Inflammatory macrophage treated with lipopolysaccharide for 1 hour (primary cell): ENCODE results near the gene KIF1A.
A peak's percentile ranks its signal among the peaks of the same experiment; 100 is the strongest.
"Not testable (repeated sequence)": the region's sequence is repeated elsewhere in the genome, so short reads cannot be mapped to it uniquely, and the experiment has no call there.

ENCODE experiments used
- DNase-seq, 2 donors: peaks; one replicate each; pipeline ENCODE4 v3.0.0-alpha.2; 2020 to 2022

Gene KIF1A

GRCh38 chr2:240717181-240717641 is 102.8 kb downstream of the KIF1A start:
- no peak for DNase-seq

GRCh38 chr2:240716130-240716798 is 103.8 kb downstream of the KIF1A start:
- DNase-seq, result no peak

- DNase-seq, result no peak
Measured at GRCh38 chr2:240714747-240715725, 105.0 kb downstream of the KIF1A start.

DNA sequence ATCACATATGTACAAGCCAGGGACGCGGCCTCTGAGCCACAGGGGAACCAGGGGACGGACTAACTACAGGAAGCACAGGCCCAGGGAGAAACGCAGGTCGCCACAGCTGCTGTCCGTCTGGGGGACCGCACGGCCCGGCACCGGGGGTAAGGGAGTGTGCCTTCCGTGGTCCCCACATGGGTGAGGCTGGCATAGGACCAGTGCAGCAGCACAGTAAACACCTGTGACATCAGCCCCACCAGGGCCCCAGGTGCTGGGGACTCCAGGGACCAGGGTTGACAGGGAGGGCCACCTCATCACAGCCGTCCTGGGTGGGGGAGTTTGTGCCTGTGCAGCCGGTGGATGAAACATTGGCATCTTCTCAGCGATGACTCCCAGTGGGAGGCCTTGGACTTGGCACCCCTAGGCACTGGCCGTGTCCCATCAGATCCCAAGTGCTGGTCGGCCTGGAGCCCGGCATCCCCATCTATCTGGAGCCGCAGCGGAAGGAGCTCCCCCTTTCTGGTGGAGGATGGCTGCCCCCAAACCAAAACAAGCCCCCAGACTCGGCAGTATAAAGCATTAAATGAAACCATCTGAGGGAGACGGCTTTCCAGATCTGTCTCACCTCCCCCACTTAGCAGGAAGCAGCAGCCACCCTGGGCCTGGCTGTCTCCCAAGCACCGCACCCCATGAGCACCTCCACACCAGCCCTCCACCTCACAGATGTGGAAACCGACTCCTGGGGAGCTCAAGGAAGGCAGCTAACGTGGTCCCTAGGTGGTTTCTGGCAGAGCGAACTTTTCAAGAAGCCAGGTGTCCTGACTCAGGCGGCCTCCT is 105.9 kb downstream of the KIF1A start:
- no peak for DNase-seq

- no peak for DNase-seq
Measured at GRCh38 chr2:240713071-240713927, 106.7 kb downstream of the KIF1A start.

DNA sequence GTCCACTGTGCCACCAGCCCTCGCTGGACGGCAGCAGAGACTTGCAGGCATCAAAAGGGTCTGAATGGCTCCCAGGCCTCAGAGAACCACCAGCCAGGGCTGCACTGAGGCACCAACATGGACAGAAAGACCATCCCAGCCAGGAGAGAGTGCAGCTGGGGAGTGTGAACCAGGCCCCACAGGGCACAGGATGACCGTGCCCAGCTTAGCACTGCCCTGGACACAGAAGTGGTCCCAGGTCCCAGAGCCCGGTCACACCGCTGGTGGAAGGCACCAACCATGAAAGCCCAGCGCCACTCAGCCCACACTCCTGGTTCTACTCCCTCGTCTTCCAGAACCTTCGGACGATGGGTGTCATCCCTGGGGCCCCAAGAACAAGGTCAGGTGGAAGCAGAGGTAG is 107.9 kb downstream of the KIF1A start:
- no peak for DNase-seq

GRCh38 chr2:240711701-240712100 is 108.3 kb downstream of the KIF1A start:
- DNase-seq, result no peak

- DNase-seq, result no peak
Measured at GRCh38 chr2:240711296-240711695, 108.7 kb downstream of the KIF1A start.

GRCh38 chr2:240708457-240708856 is 111.6 kb downstream of the KIF1A start:
- DNase-seq, result no peak

DNA sequence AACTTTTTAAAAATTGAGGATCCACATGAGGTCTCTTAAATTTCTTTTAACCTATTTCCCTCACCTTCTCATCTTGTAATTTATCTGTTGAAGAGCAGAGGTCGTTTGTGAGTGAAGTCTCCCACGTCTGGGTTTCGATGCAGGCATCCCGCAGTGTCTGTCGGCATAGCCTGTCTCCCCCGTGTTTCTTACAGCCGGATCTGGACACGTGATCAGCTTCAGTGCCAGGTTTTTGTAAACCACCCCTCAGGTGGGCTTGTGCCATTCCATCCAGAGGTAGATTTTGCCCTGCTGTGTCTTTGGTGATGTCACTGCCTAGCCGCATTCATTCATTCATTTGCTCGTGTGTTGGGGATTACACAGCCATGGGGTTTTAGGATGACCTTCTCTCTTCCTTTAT is 112.2 kb downstream of the KIF1A start:
- DNase-seq, result no peak

DNA sequence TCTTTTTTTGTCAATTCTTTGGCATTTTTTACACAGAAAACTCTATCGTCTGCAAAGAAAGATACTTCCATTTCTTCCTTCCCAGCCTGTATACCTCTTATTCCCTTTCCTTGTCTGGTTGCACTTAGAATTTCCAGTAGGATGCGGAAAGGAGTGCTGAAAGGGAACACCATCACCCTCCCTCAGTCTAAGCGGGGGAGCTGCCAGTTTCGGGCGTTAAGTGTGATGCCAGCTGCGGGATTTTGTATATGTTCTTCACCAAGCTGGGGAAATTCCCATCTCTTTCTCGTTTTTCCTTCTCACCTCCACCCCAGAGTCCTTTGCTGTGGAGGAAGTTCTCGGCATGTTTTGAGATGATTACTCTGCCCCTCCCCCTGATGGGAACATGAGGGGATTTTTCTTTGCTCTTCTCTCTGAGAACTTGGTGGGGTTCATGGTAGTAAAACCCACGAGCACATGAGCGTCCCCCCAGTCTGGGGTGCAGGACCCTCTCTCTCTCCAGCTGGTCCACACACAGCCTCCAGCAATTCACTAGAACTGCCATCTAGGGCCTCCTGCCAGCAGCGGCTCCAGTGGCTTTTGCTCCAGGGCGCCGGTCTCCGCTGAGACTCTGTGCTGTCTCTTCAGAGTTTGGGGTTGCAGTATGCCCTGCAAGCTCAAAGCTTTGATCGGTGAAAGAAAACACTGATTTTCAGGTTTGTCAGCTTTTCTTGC is 112.8 kb downstream of the KIF1A start:
- no peak for DNase-seq

DNA sequence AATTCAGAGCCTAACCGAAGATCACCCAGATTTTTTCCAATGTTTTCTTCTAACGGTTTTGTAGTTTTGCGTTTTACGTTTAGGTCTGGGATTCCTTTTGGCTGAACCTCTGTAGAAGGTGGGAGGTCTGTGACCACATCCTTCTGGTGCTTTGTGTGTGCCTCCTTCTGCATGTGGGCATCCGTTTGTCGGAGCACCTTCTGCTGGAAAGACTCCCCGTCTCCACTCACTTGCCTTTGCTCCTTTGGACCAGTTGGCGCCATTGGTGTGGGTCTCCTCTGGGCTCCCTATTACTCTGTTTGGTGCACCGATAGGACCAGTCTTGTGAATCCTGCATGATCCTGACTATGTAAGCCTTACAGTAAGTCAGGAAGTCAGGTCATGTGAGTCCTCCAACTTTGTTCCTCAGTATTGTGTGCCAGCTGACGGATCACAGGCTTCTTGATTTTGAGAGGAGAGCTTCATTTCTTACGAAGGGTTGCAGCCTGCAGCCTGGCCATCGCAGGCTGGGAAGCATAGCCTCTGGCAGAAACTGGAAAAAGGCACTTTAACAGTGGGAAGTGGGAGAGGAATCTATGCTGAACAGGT is 114.7 kb downstream of the KIF1A start:
- peak; percentile 40 to 51 for DNase-seq

- no peak for DNase-seq
Measured at GRCh38 chr2:240704651-240705050, 115.4 kb downstream of the KIF1A start.

- DNase-seq, result no peak
Measured at GRCh38 chr2:240703417-240704341, 116.3 kb downstream of the KIF1A start.

DNA sequence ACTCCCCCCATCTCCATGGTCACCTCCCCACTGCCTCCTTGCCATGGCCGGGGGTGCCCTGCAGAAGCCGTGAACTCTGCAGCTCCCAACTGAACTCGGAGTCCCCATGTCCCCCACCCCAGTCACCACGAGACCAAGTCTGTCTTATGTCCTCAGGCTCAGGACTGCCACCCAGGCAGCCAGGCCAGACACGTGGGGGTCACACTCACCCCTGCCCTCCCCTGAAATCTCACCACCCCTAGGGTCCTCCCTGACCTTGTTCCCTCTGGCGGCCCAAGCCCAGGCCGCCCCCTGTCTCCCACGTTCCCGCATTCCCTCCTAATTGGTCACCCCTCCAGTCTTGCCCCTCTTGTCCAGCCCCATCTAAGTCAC is 117.4 kb downstream of the KIF1A start:
- no peak for DNase-seq

DNA sequence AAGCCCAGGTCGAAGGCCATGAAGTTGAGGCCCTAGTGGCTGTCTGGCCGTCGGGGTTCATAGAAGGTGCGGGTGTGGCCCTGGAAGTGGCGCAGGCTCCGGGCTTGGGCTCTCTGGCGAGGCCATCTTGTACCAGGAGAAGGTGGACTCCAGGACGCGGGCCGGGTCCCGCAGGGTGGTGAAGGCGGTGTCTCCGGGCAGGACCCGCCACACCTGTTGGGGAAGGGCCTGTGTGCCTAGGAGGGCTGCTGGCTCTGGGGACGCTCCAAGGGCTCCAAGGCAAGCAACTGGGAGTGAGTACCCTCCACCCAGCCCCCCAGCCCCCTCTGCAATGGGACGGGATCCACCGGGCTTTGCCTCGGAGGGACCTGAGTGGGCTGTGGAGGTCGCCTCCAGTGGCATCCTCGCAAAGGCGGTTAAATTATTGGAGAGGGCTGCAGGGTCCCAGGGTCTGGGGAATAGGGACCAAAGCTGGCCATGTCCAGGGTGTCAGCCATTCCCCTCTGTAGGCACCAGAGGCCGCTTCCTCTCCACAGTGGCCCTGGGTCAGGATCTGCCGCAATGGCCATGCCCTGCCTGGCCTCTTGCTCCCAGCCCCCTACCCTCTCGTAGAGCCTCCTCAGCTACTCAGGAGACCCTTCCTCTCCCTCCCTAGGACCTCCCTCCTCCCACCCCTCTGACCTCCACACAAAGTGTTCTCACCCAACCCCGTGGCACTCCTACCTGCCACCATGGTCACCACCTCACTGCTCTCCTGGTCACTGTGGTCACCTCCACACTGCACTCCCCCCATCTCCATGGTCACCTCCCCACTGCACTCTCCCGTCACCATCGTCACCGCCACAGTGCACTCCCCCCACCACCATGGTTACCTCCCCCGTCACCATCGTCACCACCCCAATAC is 118.0 kb downstream of the KIF1A start:
- DNase-seq, result no peak

- no peak for DNase-seq
Measured at GRCh38 chr2:240701091-240701735, 118.8 kb downstream of the KIF1A start.

DNA sequence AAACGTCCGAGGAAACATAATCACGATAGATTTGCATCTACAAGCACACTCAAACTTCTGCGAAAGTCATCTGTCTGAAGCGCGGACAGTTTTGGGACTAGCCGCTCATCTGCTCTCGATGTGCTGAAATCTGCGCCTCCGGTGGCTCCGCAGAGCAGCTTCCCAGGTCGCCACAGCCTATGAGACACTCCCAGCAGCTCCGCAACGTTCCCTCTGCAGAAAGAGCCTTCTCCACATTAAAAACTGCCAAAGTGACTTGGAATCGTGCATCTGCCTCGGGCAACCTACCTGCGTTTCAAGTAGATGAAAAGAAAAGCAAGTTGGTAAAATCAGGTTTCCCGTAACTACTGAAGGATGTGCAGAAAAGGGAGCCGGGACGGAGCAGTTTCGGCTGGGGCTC is 119.4 kb downstream of the KIF1A start:
- DNase-seq, result not testable (repeated sequence)
